ENCODE results near the gene ZBTB24.

GRCh38 chr6:109453156-109453555, 29.9 kb downstream of the ZBTB24 start:
- TF ChIP-seq CTCF (conservative IDR thresholded peaks at IDR 0.05 in 1 of 2, IDR thresholded peaks at IDR 0.05 in 1 of 2; ENCODE audit: extremely low read depth in 1 of 2, insufficient read depth in 1 of 2, low read depth in 1 of 2, low read length in 2 of 2) (no peak), EZH2 (IDR thresholded peaks at IDR 0.05; ENCODE audit: borderline replicate concordance, low read length) (no peak)

Measured in mammary epithelial cell (primary cell).